WTC11 (cell line): ENCODE data around the gene RFC5. TPM values are rescaled to one million over a fixed set of nuclear protein-coding genes. Genes with fewer than 3 reads are reported as not detected.

ENCODE experiments used
- CTCF ChIP-seq: fragments of 200-600 bp; IDR thresholded peaks from 2 replicates; pipeline ENCODE4 v1.8.0; 2022; ENCODE audit warnings: antibody characterized with exemption
- ETV6 ChIP-seq: sonication (generic); formaldehyde crosslinking; IDR thresholded peaks from 2 replicates; pipeline ENCODE4 v1.8.1; 2022; ENCODE audit warnings: mild to moderate bottlenecking, missing genetic modification reagents
- FOXK1 ChIP-seq: sonication (generic); formaldehyde crosslinking; IDR thresholded peaks from 2 replicates; pipeline ENCODE4 v1.8.0; 2022; ENCODE audit warnings: mild to moderate bottlenecking, moderate library complexity, missing genetic modification reagents
- GABPB1 ChIP-seq: sonication (generic); formaldehyde crosslinking; IDR thresholded peaks from 2 replicates; pipeline ENCODE4 v1.8.1; 2023; ENCODE audit warnings: mild to moderate bottlenecking, missing genetic modification reagents
- HMGA2 ChIP-seq: fragments of 250-450 bp; sonication (Bioruptor Pico); IDR thresholded peaks from 2 replicates; pipeline ENCODE4 v1.4.0; 2021; ENCODE audit warnings: mild to moderate bottlenecking, moderate library complexity
- HMGXB4 ChIP-seq: sonication (generic); formaldehyde crosslinking; IDR thresholded peaks from 2 replicates; pipeline ENCODE4 v1.8.1; 2023; ENCODE audit warnings: mild to moderate bottlenecking, moderate library complexity, missing genetic modification reagents
- IRF2 ChIP-seq: sonication (generic); formaldehyde crosslinking; IDR thresholded peaks from 2 replicates; pipeline ENCODE4 v1.8.0; 2022; ENCODE audit warnings: low read depth, missing genetic modification reagents, borderline replicate concordance
- JAZF1 ChIP-seq: fragments of 250-450 bp; sonication (Bioruptor Pico); IDR thresholded peaks from 2 replicates; pipeline ENCODE4 v1.9.0; 2021; ENCODE audit warnings: moderate library complexity, mild to moderate bottlenecking, inconsistent platforms
- NFE2L1 ChIP-seq: sonication (generic); formaldehyde crosslinking; IDR thresholded peaks from 2 replicates; pipeline ENCODE4 v1.8.1; 2023; ENCODE audit warnings: missing genetic modification reagents
- NR1H2 ChIP-seq: sonication (generic); formaldehyde crosslinking; IDR thresholded peaks from 2 replicates; pipeline ENCODE4 v1.9.0; 2021; ENCODE audit warnings: mild to moderate bottlenecking, moderate library complexity, missing genetic modification reagents
- RELA ChIP-seq: sonication (generic); formaldehyde crosslinking; IDR thresholded peaks from 2 replicates; pipeline ENCODE4 v1.8.1; 2022; ENCODE audit warnings: missing genetic modification reagents, mild to moderate bottlenecking, borderline replicate concordance
- SMAD4 ChIP-seq: sonication (generic); formaldehyde crosslinking; IDR thresholded peaks from 2 replicates; pipeline ENCODE4 v1.8.0; 2022; ENCODE audit warnings: mild to moderate bottlenecking, missing genetic modification reagents
- STAT6 ChIP-seq: sonication (generic); formaldehyde crosslinking; conservative IDR thresholded peaks from 2 replicates; pipeline ENCODE4 v1.8.1; 2023; ENCODE audit warnings: mild to moderate bottlenecking, low read depth, missing genetic modification reagents, moderate library complexity
- TEAD4 ChIP-seq: sonication (generic); formaldehyde crosslinking; IDR thresholded peaks from 2 replicates; pipeline ENCODE4 v1.8.0; 2022; ENCODE audit warnings: mild to moderate bottlenecking, missing genetic modification reagents
- TP53 ChIP-seq: sonication (generic); formaldehyde crosslinking; IDR thresholded peaks from 2 replicates; pipeline ENCODE4 v1.8.1; 2023; ENCODE audit warnings: mild to moderate bottlenecking, missing genetic modification reagents
- USF2 ChIP-seq: sonication (generic); formaldehyde crosslinking; IDR thresholded peaks from 2 replicates; pipeline ENCODE4 v1.8.1; 2023; ENCODE audit warnings: mild to moderate bottlenecking, missing genetic modification reagents, moderate library complexity
- ZNF138 ChIP-seq: sonication (generic); formaldehyde crosslinking; conservative IDR thresholded peaks from 2 replicates; pipeline ENCODE4 v1.8.1; 2022; ENCODE audit warnings: mild to moderate bottlenecking, moderate library complexity, missing genetic modification reagents
- ZNF416 ChIP-seq: fragments of 250-450 bp; sonication (Bioruptor Pico); IDR thresholded peaks from 2 replicates; pipeline ENCODE4 v1.9.0; 2021; ENCODE audit warnings: mild to moderate bottlenecking, inconsistent platforms
- total RNA-seq: library from RNA; stranded (reverse); gene quantifications from 3 replicates; pipeline ENCODE4 v1.2.3, GENCODE V29; 2021
- TF ChIP-seq, protein P1 (sequence below): fragments of 250-450 bp; sonication (Bioruptor Pico); IDR thresholded peaks from 2 replicates; pipeline ENCODE4 v1.9.0; 2021; ENCODE audit warnings: moderate library complexity, mild to moderate bottlenecking, inconsistent platforms, borderline replicate concordance
- TF ChIP-seq, protein P2 (sequence below): sonication (generic); formaldehyde crosslinking; IDR thresholded peaks from 2 replicates; pipeline ENCODE4 v1.8.0; 2022; ENCODE audit warnings: mild to moderate bottlenecking, missing genetic modification reagents
- TF ChIP-seq, protein P3 (sequence below): sonication (generic); formaldehyde crosslinking; IDR thresholded peaks from 2 replicates; pipeline ENCODE4 v1.8.0; 2023; ENCODE audit warnings: missing genetic modification reagents, mild to moderate bottlenecking, borderline replicate concordance
- TF ChIP-seq, protein P4 (sequence below): sonication (generic); formaldehyde crosslinking; IDR thresholded peaks from 2 replicates; pipeline ENCODE4 v1.8.1; 2022; ENCODE audit warnings: mild to moderate bottlenecking, moderate library complexity, missing genetic modification reagents
- TF ChIP-seq, protein P5 (sequence below): sonication (generic); formaldehyde crosslinking; IDR thresholded peaks from 2 replicates; pipeline ENCODE4 v1.8.1; 2023; ENCODE audit warnings: mild to moderate bottlenecking, missing genetic modification reagents

The RFC5 gene
- total RNA-seq, 1 experiment from 2014 or later, result 35.2 TPM

- TF ChIP-seq CTCF, result no peak
- no peak for TF ChIP-seq HMGA2 (CRISPR knock-in tag)
- TF ChIP-seq, protein P1, sequence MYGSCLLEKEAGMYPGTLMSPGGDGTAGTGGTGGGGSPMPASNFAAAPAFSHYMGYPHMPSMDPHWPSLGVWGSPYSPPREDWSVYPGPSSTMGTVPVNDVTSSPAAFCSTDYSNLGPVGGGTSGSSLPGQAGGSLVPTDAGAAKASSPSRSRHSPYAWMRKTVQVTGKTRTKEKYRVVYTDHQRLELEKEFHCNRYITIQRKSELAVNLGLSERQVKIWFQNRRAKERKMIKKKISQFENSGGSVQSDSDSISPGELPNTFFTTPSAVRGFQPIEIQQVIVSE (CRISPR knock-in tag), result no peak
- TF ChIP-seq, protein P2, sequence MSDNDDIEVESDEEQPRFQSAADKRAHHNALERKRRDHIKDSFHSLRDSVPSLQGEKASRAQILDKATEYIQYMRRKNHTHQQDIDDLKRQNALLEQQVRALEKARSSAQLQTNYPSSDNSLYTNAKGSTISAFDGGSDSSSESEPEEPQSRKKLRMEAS (CRISPR knock-in tag), result peak; percentile 85
- TF ChIP-seq GABPB1 (CRISPR knock-in tag), result peak; percentile 70
- TF ChIP-seq ZNF138 (CRISPR knock-in tag), result no peak
- TF ChIP-seq NFE2L1 (CRISPR knock-in tag), result peak; percentile 87
- no peak for TF ChIP-seq JAZF1
- TF ChIP-seq IRF2 (CRISPR knock-in tag), result no peak
- TF ChIP-seq, protein P3, sequence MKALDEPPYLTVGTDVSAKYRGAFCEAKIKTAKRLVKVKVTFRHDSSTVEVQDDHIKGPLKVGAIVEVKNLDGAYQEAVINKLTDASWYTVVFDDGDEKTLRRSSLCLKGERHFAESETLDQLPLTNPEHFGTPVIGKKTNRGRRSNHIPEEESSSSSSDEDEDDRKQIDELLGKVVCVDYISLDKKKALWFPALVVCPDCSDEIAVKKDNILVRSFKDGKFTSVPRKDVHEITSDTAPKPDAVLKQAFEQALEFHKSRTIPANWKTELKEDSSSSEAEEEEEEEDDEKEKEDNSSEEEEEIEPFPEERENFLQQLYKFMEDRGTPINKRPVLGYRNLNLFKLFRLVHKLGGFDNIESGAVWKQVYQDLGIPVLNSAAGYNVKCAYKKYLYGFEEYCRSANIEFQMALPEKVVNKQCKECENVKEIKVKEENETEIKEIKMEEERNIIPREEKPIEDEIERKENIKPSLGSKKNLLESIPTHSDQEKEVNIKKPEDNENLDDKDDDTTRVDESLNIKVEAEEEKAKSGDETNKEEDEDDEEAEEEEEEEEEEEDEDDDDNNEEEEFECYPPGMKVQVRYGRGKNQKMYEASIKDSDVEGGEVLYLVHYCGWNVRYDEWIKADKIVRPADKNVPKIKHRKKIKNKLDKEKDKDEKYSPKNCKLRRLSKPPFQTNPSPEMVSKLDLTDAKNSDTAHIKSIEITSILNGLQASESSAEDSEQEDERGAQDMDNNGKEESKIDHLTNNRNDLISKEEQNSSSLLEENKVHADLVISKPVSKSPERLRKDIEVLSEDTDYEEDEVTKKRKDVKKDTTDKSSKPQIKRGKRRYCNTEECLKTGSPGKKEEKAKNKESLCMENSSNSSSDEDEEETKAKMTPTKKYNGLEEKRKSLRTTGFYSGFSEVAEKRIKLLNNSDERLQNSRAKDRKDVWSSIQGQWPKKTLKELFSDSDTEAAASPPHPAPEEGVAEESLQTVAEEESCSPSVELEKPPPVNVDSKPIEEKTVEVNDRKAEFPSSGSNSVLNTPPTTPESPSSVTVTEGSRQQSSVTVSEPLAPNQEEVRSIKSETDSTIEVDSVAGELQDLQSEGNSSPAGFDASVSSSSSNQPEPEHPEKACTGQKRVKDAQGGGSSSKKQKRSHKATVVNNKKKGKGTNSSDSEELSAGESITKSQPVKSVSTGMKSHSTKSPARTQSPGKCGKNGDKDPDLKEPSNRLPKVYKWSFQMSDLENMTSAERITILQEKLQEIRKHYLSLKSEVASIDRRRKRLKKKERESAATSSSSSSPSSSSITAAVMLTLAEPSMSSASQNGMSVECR (CRISPR knock-in tag), result peak; percentile 80; the same call in 1 of the 2 replicates
- 0 out of 2 replicates have a peak, but pooled peaks have one; percentile 36 for TF ChIP-seq TEAD4 (CRISPR knock-in tag)
- no peak for TF ChIP-seq SMAD4
- TF ChIP-seq RELA (CRISPR knock-in tag), result no peak
- TF ChIP-seq, protein P4, sequence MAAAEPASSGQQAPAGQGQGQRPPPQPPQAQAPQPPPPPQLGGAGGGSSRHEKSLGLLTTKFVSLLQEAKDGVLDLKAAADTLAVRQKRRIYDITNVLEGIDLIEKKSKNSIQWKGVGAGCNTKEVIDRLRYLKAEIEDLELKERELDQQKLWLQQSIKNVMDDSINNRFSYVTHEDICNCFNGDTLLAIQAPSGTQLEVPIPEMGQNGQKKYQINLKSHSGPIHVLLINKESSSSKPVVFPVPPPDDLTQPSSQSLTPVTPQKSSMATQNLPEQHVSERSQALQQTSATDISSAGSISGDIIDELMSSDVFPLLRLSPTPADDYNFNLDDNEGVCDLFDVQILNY, result peak; percentile 99
- no peak for TF ChIP-seq USF2
- TF ChIP-seq STAT6 (CRISPR knock-in tag), result no peak
- no peak for TF ChIP-seq TP53 (CRISPR knock-in tag)
- TF ChIP-seq FOXK1 (CRISPR knock-in tag), result peak; percentile 49; the same call in 1 of the 2 replicates
- no peak for TF ChIP-seq NR1H2 (CRISPR knock-in tag)
- TF ChIP-seq ETV6 (CRISPR knock-in tag), result peak; percentile 81
- TF ChIP-seq, protein P5, sequence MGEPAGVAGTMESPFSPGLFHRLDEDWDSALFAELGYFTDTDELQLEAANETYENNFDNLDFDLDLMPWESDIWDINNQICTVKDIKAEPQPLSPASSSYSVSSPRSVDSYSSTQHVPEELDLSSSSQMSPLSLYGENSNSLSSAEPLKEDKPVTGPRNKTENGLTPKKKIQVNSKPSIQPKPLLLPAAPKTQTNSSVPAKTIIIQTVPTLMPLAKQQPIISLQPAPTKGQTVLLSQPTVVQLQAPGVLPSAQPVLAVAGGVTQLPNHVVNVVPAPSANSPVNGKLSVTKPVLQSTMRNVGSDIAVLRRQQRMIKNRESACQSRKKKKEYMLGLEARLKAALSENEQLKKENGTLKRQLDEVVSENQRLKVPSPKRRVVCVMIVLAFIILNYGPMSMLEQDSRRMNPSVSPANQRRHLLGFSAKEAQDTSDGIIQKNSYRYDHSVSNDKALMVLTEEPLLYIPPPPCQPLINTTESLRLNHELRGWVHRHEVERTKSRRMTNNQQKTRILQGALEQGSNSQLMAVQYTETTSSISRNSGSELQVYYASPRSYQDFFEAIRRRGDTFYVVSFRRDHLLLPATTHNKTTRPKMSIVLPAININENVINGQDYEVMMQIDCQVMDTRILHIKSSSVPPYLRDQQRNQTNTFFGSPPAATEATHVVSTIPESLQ (CRISPR knock-in tag), result no peak
- peak; percentile 50 for TF ChIP-seq HMGXB4 (CRISPR knock-in tag)
- no peak for TF ChIP-seq ZNF416 (CRISPR knock-in tag)
Observed at GRCh38 chr12:118016424-118017264, at the start of gene RFC5 (continued).
